H9 (cell line): ENCODE measurements around the gene AIFM3. TPM values are rescaled to one million over a fixed set of nuclear protein-coding genes. Genes with fewer than 3 reads are reported as not detected.
A peak's percentile ranks its signal among the peaks of the same experiment; 100 is the strongest.

Experiments
- DNase-seq: peaks from one replicate; pipeline ENCODE4 v3.0.0-alpha.2; 2017
- H2AFZ ChIP-seq: one replicate; pipeline ENCODE4 v1.6.1; 2013; ENCODE audit warnings: mild to moderate bottlenecking, low read length, control low read depth, moderate library complexity
- H2AK5ac ChIP-seq: 2 replicates; pipeline ENCODE4 v1.6.1; 2013; ENCODE audit warnings: low read length, control low read depth, mixed read lengths; ENCODE audit not compliant: insufficient read length
- H2BK120ac ChIP-seq: one replicate; pipeline ENCODE4 v1.6.1; 2013; ENCODE audit warnings: low read depth, mild to moderate bottlenecking, low read length, control low read depth, inconsistent platforms; ENCODE audit not compliant: poor library complexity, severe bottlenecking
- H2BK12ac ChIP-seq: 2 replicates; pipeline ENCODE4 v1.6.1; 2013; ENCODE audit warnings: low read length, control low read depth, mixed read lengths, low read depth; ENCODE audit not compliant: insufficient read length
- H2BK15ac ChIP-seq: 2 replicates; pipeline ENCODE4 v1.6.1; 2013; ENCODE audit warnings: low read depth, low read length, control low read depth
- H2BK20ac ChIP-seq: one replicate; pipeline ENCODE4 v1.6.1; 2013; ENCODE audit warnings: low read depth, mild to moderate bottlenecking, low read length, control low read depth, inconsistent platforms; ENCODE audit not compliant: poor library complexity, severe bottlenecking
- H2BK5ac ChIP-seq: 2 replicates; pipeline ENCODE4 v1.6.1; 2013; ENCODE audit warnings: low read length, control low read depth, mixed read lengths; ENCODE audit not compliant: insufficient read length
- H3K14ac ChIP-seq: 2 replicates; pipeline ENCODE4 v1.6.1; 2013; ENCODE audit warnings: low read length, control low read depth; ENCODE audit not compliant: insufficient read depth
- H3K18ac ChIP-seq: 2 replicates; pipeline ENCODE4 v1.6.1; 2013; ENCODE audit warnings: low read depth, mild to moderate bottlenecking, mixed read lengths, low read length, control low read depth; ENCODE audit not compliant: insufficient read length
- H3K23ac ChIP-seq: 2 replicates; pipeline ENCODE4 v1.6.1; 2013; ENCODE audit warnings: low read length, control low read depth, mixed read lengths, low read depth; ENCODE audit not compliant: insufficient read length
- H3K23me2 ChIP-seq: 2 replicates; pipeline ENCODE4 v1.6.1; 2013; ENCODE audit warnings: low read depth, mild to moderate bottlenecking, mixed read lengths, low read length, control low read depth; ENCODE audit not compliant: insufficient read length, poor library complexity, severe bottlenecking
- H3K27ac ChIP-seq: 2 replicates; pipeline ENCODE4 v1.5.1; 2013; ENCODE audit warnings: low read length, control low read depth, mixed read lengths, low read depth; ENCODE audit not compliant: insufficient read length
- H3K27me3 ChIP-seq: 2 replicates; pipeline ENCODE4 v1.6.1; 2013; ENCODE audit warnings: low read length, control low read depth, inconsistent platforms; ENCODE audit not compliant: insufficient read depth
- H3K4ac ChIP-seq: 2 replicates; pipeline ENCODE4 v1.6.1; 2013; ENCODE audit warnings: low read depth, mild to moderate bottlenecking, control low read depth, inconsistent platforms, low read length, moderate library complexity
- H3K4me1 ChIP-seq: 2 replicates; pipeline ENCODE4 v1.6.1; 2013; ENCODE audit warnings: low read length, control low read depth, inconsistent platforms; ENCODE audit not compliant: insufficient read depth
- H3K4me2 ChIP-seq: 2 replicates; pipeline ENCODE4 v1.6.1; 2013; ENCODE audit warnings: low read length, control low read depth, mixed read lengths; ENCODE audit not compliant: insufficient read length, insufficient read depth
- H3K56ac ChIP-seq: 2 replicates; pipeline ENCODE4 v1.6.1; 2013; ENCODE audit warnings: low read depth, mild to moderate bottlenecking, mixed read lengths, low read length, control low read depth; ENCODE audit not compliant: insufficient read length
- H3K79me1 ChIP-seq: 2 replicates; pipeline ENCODE4 v1.6.1; 2013; ENCODE audit warnings: low read depth, mild to moderate bottlenecking, moderate library complexity, low read length, control low read depth, inconsistent platforms; ENCODE audit not compliant: insufficient read depth, poor library complexity, severe bottlenecking
- H3K79me2 ChIP-seq: 2 replicates; pipeline ENCODE4 v1.6.1; 2013; ENCODE audit warnings: low read length, control low read depth, inconsistent platforms; ENCODE audit not compliant: insufficient read depth
- H3K9ac ChIP-seq: 2 replicates; pipeline ENCODE4 v1.6.1; 2013; ENCODE audit warnings: low read length, control low read depth, mixed read lengths; ENCODE audit not compliant: insufficient read length; ENCODE audit errors: extremely low read depth
- H3K9me3 ChIP-seq: one replicate; pipeline ENCODE4 v1.6.1; 2013; ENCODE audit warnings: low read depth, low read length, inconsistent platforms; ENCODE audit not compliant: control insufficient read depth
- H3T11ph ChIP-seq: one replicate; pipeline ENCODE4 v1.6.1; 2013; ENCODE audit warnings: mild to moderate bottlenecking, low read length, control low read depth, inconsistent platforms
- H4K20me1 ChIP-seq: one replicate; pipeline ENCODE4 v1.6.1; 2013; ENCODE audit not compliant: control insufficient read depth, insufficient read length, insufficient read depth
- H4K5ac ChIP-seq: 2 replicates; pipeline ENCODE4 v1.6.1; 2013; ENCODE audit warnings: low read depth, mild to moderate bottlenecking, mixed read lengths, low read length, control low read depth; ENCODE audit not compliant: insufficient read length
- H4K8ac ChIP-seq: replicated peaks from 2 replicates; pipeline ENCODE4 v1.6.1; 2013; ENCODE audit warnings: low read length, control low read depth, mixed read lengths, low read depth; ENCODE audit not compliant: insufficient read length
- H4K91ac ChIP-seq: 2 replicates; pipeline ENCODE4 v1.6.1; 2013; ENCODE audit warnings: low read depth, mild to moderate bottlenecking, moderate library complexity, mixed read lengths, low read length, control low read depth; ENCODE audit not compliant: insufficient read length
- H3K27ac Mint-ChIP-seq, 3 experiments: 2 replicates in 2 of 3; 3 replicates in 1 of 3; pipeline ENCODE4 v1.8.0; 2020 to 2021; ENCODE audit warnings: mixed read lengths in 3 of 3, mild to moderate bottlenecking in 1 of 3, moderate library complexity in 1 of 3
- H3K27me3 Mint-ChIP-seq: 2 replicates; pipeline ENCODE4 v1.8.0; 2021; ENCODE audit warnings: low read depth, mild to moderate bottlenecking, moderate library complexity, mixed read lengths
- H3K36me3 Mint-ChIP-seq, 3 experiments: 2 replicates in 2 of 3; 3 replicates in 1 of 3; pipeline ENCODE4 v1.8.0; 2020 to 2021; ENCODE audit warnings: low read depth in 3 of 3, mixed read lengths in 3 of 3; ENCODE audit not compliant: insufficient read depth in 1 of 3
- H3K4me1 Mint-ChIP-seq, 2 experiments: 2 replicates each; pipeline ENCODE4 v1.8.0; 2020; ENCODE audit warnings: mixed read lengths in 2 of 2
- H3K4me3 Mint-ChIP-seq, 2 experiments: 2 replicates in 1 of 2; 3 replicates in 1 of 2; pipeline ENCODE4 v1.8.0; 2020 to 2021; ENCODE audit warnings: mild to moderate bottlenecking in 2 of 2, mixed read lengths in 2 of 2, moderate library complexity in 1 of 2
- H3K9me3 Mint-ChIP-seq, 2 experiments: 2 replicates in 1 of 2; 3 replicates in 1 of 2; pipeline ENCODE4 v1.8.0; 2020; ENCODE audit warnings: mild to moderate bottlenecking in 2 of 2, mixed read lengths in 2 of 2, moderate library complexity in 1 of 2
- WGBS: extraction: QIAGEN DNeasy Blood & Tissue Kit; methylation state at CpG from one replicate; pipeline ENCODE4 v1.1.7; 2013; ENCODE audit warnings: missing lambda C conversion rate, low lambda C conversion rate, mixed read lengths; ENCODE audit not compliant: insufficient read length; ENCODE audit errors: extremely low coverage; 5-methylcytosine and 5-hydroxymethylcytosine counted together
- total RNA-seq: library from RNA; stranded (reverse); gene quantifications from 2 replicates; pipeline ENCODE4 v1.2.1, GENCODE V29; 2021
- TF ChIP-seq, protein P1 (sequence below): fragments of 200-600 bp; sonication (generic); conservative IDR thresholded peaks from 3 replicates; pipeline ENCODE4 v1.8.0; 2021; ENCODE audit warnings: antibody characterized with exemption, mild to moderate bottlenecking

The AIFM3 gene
- total RNA-seq, 1 experiment from 2014 or later, result 1.9 TPM

GRCh38 chr22:21029486-21030025 is 62.5 kb downstream of the AIFM3 start:
- Histone ChIP-seq H3K4me2 (no peak overlapping the region), H3K4me1 (no peaks in the 10 kb centered on the region; the same call in 1 of the 2 replicates), H3T11ph (no peak overlapping the region), H3K14ac (no peak overlapping the region), H3K23ac (no peak overlapping the region), H2BK5ac (no peak overlapping the region), H3K27ac (no peak overlapping the region), H4K20me1 (no peaks in the 10 kb centered on the region), H3K79me2 (no peaks in the 10 kb centered on the region), H2BK15ac (no peak overlapping the region), H2BK20ac (no peak overlapping the region), H3K18ac (no peak overlapping the region), H4K91ac (no peak overlapping the region), H2BK12ac (no peak overlapping the region), H3K9me3 (no peaks in the 10 kb centered on the region), H3K9ac (no peak overlapping the region), H3K23me2 (no peaks in the 10 kb centered on the region), H3K79me1 (no peaks in the 10 kb centered on the region), H3K4ac (no peak overlapping the region), H3K56ac (no peak overlapping the region), H2AFZ (no peak overlapping the region), H4K5ac (no peak overlapping the region), H4K8ac (no peak overlapping the region), H2AK5ac (no peak overlapping the region), H3K27me3 (peaks cover 3% of the 10 kb centered on the region; the same call in 1 of the 2 replicates), H2BK120ac (no peak overlapping the region)
- no peaks in the 10 kb centered on the region for H3K36me3 Mint-ChIP-seq
- peaks cover 10 to 24% of the 10 kb centered on the region in 2 experiments for H3K4me1 Mint-ChIP-seq
- DNase-seq, result peak; percentile 24
- H3K27me3 Mint-ChIP-seq, result peaks cover 43% of the 10 kb centered on the region
- TF ChIP-seq, protein P1, sequence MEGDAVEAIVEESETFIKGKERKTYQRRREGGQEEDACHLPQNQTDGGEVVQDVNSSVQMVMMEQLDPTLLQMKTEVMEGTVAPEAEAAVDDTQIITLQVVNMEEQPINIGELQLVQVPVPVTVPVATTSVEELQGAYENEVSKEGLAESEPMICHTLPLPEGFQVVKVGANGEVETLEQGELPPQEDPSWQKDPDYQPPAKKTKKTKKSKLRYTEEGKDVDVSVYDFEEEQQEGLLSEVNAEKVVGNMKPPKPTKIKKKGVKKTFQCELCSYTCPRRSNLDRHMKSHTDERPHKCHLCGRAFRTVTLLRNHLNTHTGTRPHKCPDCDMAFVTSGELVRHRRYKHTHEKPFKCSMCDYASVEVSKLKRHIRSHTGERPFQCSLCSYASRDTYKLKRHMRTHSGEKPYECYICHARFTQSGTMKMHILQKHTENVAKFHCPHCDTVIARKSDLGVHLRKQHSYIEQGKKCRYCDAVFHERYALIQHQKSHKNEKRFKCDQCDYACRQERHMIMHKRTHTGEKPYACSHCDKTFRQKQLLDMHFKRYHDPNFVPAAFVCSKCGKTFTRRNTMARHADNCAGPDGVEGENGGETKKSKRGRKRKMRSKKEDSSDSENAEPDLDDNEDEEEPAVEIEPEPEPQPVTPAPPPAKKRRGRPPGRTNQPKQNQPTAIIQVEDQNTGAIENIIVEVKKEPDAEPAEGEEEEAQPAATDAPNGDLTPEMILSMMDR, result no peak
- no peaks in the 10 kb centered on the region for H3K9me3 Mint-ChIP-seq
- WGBS, result no CpG with 5 or more reads among the region's 12 CpGs
- H3K4me3 Mint-ChIP-seq, result no peak overlapping the region
- H3K27ac Mint-ChIP-seq, result no peak overlapping the region; a peak in 2 of 7 replicates
